Nephron (organoid): Measurements from ENCODE around the gene RTBDN.

ENCODE experiments used
- H3K27ac Mint-ChIP-seq, 3 experiments: 2 replicates each; pipeline ENCODE4 v1.8.0; 2020; ENCODE audit warnings: mixed read lengths in 3 of 3, mild to moderate bottlenecking in 2 of 3, moderate library complexity in 1 of 3
- H3K27me3 Mint-ChIP-seq: 2 replicates; pipeline ENCODE4 v1.8.0; 2021; ENCODE audit warnings: low read depth, mild to moderate bottlenecking, moderate library complexity, mixed read lengths
- H3K36me3 Mint-ChIP-seq: 2 replicates; pipeline ENCODE4 v1.8.0; 2020; ENCODE audit warnings: low read depth, mixed read lengths
- H3K4me1 Mint-ChIP-seq: 2 replicates; pipeline ENCODE4 v1.8.0; 2020; ENCODE audit warnings: mixed read lengths
- H3K4me3 Mint-ChIP-seq, 3 experiments: 2 replicates each; pipeline ENCODE4 v1.8.0; 2020; ENCODE audit warnings: mild to moderate bottlenecking in 3 of 3, mixed read lengths in 3 of 3, moderate library complexity in 2 of 3
- H3K9me3 Mint-ChIP-seq: 2 replicates; pipeline ENCODE4 v1.8.0; 2020; ENCODE audit warnings: mixed read lengths
- CTCF ChIP-seq, 3 experiments: fragments of 200-600 bp; sonication (generic); IDR thresholded peaks; one replicate each; pipeline ENCODE4 v1.5.0; 2021; ENCODE audit warnings: antibody characterized with exemption in 3 of 3; ENCODE audit not compliant: unreplicated experiment in 3 of 3

RTBDN gene

GRCh38 chr19:12788682-12789097 lies 45.7 kb downstream of the RTBDN start:
- no peaks in the 10 kb centered on the region for H3K36me3 Mint-ChIP-seq

GRCh38 chr19:12788042-12788681 lies 46.2 kb downstream of the RTBDN start:
- no peaks in the 10 kb centered on the region for H3K36me3 Mint-ChIP-seq
- no peaks in the 10 kb centered on the region for H3K27me3 Mint-ChIP-seq
- peak overlapping the region; percentile 82 to 88 (median 86) for H3K4me3 Mint-ChIP-seq
- H3K27ac Mint-ChIP-seq, result peak overlapping the region; percentile 99 to 100 (median 99)
- no peaks in the 10 kb centered on the region for H3K9me3 Mint-ChIP-seq
- TF ChIP-seq CTCF (IDR thresholded peaks at IDR 0.05; ENCODE audit: unreplicated experiment in 3 of 3), result no peak
- peaks cover 30% of the 10 kb centered on the region for H3K4me1 Mint-ChIP-seq

More at GRCh38 chr19:12788682-12789097, 45.7 kb downstream of the RTBDN start:
- peaks cover 26% of the 10 kb centered on the region for H3K4me1 Mint-ChIP-seq
- peak overlapping the region; percentile 82 to 88 (median 86) for H3K4me3 Mint-ChIP-seq
- no peak for TF ChIP-seq CTCF (IDR thresholded peaks at IDR 0.05; ENCODE audit: unreplicated experiment in 3 of 3)
- no peaks in the 10 kb centered on the region for H3K27me3 Mint-ChIP-seq
- no peaks in the 10 kb centered on the region for H3K9me3 Mint-ChIP-seq
- H3K27ac Mint-ChIP-seq, result peak overlapping the region; percentile 99 to 100 (median 99)

DNA sequence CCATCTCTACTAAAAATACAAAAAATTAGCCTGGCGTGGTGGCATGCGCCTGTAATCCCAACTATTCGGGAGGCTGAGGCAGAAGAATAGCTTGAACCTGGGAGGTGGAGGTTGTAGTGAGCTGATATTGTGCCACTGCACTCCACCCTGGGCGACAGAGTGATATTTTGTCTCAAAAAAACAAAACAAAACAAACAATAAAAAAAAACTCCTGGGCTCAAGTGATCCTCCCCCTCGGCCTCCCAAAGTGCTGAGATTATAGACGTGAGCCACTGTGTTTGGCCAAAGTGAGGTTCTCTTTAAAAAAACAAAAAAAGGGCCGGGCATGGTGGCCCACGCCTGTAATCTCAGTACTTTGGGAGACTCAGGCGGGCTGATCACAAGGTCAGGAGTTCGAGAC lies 46.9 kb downstream of the RTBDN start:
- H3K4me3 Mint-ChIP-seq, result no peak overlapping the region
- H3K36me3 Mint-ChIP-seq, result no peaks in the 10 kb centered on the region
- H3K27ac Mint-ChIP-seq, result peak overlapping the region; percentile 68 to 100 (median 99)
- no peaks in the 10 kb centered on the region for H3K9me3 Mint-ChIP-seq
- H3K4me1 Mint-ChIP-seq, result peaks cover 30% of the 10 kb centered on the region
- TF ChIP-seq CTCF (IDR thresholded peaks at IDR 0.05; ENCODE audit: unreplicated experiment in 3 of 3), result no peak
- H3K27me3 Mint-ChIP-seq, result no peaks in the 10 kb centered on the region

GRCh38 chr19:12786952-12787351 lies 47.4 kb downstream of the RTBDN start:
- H3K36me3 Mint-ChIP-seq, result no peaks in the 10 kb centered on the region
- H3K4me3 Mint-ChIP-seq, result no peak overlapping the region
- H3K9me3 Mint-ChIP-seq, result no peaks in the 10 kb centered on the region
- no peaks in the 10 kb centered on the region for H3K27me3 Mint-ChIP-seq
- H3K4me1 Mint-ChIP-seq, result peaks cover 34% of the 10 kb centered on the region
- peak overlapping the region; percentile 68 to 100 (median 99) for H3K27ac Mint-ChIP-seq
- no peak for TF ChIP-seq CTCF (IDR thresholded peaks at IDR 0.05; ENCODE audit: unreplicated experiment in 3 of 3)

DNA sequence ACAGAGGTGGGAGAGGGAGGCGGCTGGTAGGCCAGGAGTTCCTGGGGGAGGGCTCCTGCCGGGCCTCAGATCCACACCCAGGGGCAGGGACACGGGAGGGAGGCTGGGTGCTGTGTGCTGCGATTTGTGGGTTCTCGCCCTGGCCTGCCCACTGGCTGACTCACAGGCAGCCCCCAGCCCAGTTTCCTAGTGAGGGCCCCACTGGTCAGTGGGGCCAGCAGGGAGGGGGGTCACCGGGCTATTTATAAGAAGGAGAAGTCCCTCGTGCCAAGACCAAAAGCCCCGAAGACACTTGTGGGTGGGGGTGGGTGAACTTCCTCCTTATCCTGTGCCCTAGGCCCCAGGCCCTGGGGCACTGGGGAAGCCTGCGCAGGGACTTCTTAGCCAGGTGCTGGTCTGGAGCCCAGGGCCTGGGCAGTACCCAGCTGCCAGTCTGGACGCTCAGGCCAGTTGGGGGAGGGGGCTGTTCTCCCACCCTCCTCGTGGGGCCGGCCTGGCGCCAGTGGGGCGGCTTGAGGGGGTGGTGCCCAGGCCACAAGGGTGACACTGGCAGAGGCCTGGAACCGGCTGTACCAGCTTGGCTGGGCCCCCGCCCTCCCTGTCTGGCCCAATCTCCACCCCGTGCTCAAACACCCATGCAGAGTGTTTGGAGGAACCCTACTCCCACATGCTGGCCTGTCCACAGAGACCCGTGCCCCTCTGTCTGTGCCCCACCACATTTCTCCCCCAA lies 48.1 kb downstream of the RTBDN start:
- Mint-ChIP-seq H3K4me1 (peaks cover 35% of the 10 kb centered on the region), H3K27me3 (no peaks in the 10 kb centered on the region)

More for the DNA sequence above, 48.1 kb downstream of the RTBDN start:
- H3K36me3 Mint-ChIP-seq, result no peaks in the 10 kb centered on the region
- H3K9me3 Mint-ChIP-seq, result no peaks in the 10 kb centered on the region
- no peak overlapping the region for H3K4me3 Mint-ChIP-seq
- peak overlapping the region in 2 of 3 experiments; percentile 44 to 100 for H3K27ac Mint-ChIP-seq
- no peak for TF ChIP-seq CTCF (IDR thresholded peaks at IDR 0.05; ENCODE audit: unreplicated experiment in 3 of 3)
